GM19351 (cell line): ENCODE data around the gene SCT.

Experiments used
- ATAC-seq: cut with Tn5 transposase; IDR thresholded peaks from one replicate; pipeline ENCODE4 v1.9.1; 2021; ENCODE audit warnings: mild to moderate bottlenecking, moderate library complexity; ENCODE audit not compliant: unreplicated experiment

The SCT gene

DNA sequence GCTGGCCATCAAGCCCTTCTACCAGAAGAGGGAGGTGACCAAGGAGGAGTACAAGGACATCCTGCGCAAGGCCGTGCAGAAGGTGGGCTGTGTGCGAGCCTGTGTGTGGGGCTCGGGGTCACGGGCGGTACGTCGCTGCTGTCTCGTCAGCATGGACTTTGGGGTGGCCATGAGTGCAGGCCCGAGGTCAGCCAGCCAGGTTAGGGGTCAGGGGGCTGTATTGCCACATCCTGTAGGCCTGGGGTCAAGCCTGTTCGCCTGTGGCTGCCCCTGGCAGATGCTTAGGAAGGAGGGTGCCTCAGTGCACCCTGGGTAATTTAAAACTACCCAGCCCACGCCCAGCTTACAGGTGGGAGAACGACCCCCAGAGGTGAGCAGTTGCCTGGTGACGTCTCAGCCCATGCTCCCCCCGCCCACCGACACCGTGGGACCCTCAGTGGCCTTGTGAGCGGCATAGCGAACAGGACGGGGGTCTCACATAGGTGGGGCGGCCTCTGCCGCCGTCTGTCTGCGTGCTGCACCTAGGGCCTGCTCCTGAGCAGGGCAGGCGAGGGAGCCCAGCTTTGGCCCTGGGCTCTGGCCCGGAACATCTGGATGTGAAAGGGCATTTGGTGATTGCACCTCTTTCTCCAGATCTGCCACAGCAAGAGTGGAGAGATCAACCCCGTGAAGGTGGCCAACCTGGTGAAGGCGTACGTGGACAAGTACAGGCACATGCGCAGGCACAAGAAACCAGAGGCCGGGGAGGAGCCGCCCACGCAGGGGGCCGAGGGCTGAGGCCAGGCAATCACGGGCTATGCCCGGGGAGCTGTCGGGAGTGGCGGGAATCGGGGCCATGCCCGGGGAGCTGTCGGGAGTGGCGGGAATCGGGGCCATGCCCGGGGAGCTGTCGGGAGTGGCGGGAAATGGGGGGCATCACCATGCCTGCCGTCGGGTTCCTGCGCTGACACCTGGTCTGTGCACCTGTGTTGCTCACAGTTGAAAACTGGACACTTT is 15.7 kb downstream of the SCT start:
- no peak for ATAC-seq

DNA sequence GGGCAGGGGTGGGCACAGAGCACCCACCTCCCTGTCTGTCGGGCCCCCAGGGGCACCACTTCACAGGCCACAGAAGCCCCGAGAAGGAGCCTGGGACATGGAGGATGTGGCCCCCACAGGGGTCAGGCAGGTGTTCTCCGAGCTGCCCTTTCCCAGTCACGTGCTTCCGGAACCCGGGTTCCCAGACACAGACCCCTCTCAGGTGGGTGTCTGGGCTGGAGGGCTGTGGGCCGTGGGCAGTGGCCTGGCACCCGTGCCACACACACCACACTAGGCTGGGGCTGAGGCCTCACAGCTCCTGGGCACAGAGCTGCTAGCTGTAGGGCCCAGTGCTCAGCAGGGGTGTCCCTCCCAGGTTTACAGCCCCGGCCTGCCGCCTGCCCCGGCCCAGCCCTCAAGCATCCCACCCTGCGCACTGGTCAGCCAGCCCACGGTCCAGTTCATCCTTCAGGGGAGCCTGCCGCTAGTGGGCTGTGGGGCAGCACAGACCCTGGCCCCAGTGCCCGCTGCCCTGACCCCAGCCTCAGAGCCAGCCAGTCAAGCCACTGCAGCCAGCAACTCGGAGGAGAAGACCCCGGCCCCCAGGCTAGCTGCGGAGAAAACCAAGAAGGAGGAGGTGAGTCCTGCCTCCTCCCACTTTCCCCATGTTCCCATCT is 16.7 kb downstream of the SCT start:
- no peak for ATAC-seq

DNA sequence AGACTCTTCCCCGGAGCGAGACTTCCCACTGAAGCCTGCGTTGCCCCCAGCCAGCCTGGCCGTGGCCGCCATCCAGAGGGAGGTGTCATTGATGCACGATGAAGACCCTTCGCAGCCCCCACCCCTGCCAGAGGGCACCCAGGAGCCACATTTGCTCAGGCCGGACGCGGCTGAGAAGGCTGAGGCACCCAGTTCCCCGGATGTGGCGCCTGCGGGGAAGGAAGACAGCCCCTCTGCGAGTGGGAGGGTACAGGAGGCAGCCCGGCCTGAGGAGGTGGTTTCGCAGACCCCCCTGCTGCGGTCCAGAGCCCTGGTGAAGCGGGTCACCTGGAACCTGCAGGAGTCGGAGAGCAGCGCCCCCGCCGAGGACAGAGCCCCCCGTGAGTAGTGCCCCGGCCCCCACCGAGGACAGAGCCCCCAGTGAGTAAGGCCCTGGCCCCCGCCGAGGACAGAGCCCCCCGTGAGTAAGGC is 17.6 kb downstream of the SCT start:
- no peak for ATAC-seq

DNA sequence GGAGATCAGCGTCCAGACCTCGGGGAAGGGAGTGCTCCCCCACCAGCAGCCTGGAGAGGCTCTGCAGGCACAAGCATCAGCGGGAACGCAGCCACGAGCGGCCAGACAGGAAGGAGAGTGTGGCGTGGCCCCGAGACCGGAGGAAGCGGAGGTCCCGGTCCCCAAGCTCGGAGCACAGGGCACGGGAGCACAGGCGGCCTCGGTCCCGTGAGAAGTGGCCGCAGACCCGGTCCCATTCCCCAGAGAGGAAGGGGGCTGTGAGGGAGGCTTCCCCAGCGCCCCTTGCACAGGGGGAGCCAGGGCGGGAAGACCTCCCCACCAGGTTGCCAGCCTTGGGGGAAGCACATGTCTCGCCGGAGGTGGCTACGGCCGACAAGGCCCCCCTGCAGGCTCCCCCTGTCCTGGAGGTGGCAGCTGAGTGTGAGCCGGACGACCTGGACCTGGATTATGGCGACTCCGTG is 18.2 kb downstream of the SCT start:
- ATAC-seq = no peak

DNA sequence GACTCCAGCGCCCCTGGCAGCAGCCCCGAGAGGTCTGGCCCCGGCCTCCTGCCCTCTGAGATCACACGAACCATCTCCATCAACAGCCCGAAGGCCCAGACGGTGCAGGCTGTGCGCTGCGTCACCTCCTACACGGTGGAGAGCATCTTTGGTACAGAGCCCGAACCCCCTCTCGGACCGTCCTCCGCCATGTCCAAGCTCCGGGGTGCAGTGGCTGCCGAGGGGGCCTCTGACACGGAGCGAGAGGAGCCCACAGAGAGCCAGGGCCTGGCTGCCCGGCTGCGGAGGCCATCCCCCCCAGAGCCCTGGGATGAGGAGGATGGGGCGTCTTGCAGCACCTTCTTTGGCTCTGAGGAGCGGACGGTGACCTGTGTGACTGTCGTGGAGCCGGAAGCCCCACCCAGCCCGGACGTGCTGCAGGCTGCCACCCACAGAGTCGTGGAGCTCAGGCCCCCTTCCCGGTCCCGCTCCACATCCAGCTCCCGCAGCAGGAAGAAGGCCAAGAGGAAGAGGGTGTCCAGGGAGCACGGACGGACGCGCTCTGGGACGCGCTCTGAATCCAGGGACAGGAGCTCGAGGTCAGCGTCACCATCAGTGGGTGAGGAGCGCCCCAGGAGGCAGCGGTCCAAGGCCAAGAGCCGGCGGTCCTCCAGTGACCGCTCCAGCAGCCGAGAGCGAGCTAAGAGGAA is 18.9 kb downstream of the SCT start:
- no peak for ATAC-seq

DNA sequence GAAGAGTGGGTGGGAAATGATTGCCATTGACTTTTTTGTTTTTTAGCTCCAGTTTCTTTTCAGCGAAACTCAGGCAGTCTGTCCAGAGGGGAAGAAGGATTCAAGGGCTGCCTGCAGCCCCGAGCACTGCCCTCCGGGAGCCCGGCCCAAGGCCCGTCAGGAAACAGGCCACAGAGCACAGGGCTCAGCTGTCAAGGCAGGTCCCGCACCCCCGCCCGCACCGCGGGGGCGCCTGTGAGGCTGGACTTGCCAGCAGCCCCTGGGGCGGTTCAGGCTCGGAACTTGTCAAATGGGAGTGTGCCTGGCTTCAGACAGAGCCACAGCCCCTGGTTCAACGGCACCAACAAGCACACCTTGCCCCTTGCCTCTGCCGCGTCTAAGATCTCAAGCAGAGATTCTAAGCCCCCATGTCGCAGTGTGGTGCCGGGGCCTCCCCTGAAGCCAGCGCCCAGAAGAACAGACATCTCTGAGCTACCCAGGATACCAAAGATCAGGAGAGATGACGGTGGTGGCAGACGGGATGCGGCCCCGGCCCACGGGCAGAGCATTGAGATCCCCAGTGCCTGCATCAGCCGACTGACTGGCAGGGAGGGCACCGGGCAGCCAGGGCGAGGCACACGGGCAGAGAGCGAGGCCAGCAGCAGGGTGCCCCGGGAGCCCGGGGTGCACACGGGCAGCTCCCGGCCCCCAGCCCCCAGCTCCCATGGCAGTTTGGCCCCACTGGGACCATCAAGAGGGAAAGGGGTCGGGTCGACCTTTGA is 19.8 kb downstream of the SCT start:
- no peak for ATAC-seq

DNA sequence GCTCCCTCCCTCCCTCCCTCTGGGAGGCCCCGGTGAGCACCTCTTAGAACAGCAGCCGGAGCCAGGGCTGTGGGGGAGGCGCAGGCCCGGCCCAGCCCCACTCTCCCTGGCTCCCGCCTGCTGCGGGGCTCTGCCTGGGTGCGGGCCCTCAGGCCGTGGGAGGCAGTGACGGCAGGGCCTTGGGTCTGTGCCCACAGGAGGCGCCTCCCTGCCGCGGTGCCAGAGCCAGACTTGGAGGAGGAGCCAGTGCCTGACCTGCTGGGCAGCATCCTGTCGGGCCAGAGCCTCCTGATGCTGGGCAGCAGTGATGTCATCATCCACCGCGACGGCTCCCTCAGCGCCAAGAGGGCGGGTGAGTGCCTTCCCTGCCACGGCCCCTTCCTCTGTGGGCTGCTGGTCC is 20.7 kb downstream of the SCT start:
- no peak for ATAC-seq

DNA sequence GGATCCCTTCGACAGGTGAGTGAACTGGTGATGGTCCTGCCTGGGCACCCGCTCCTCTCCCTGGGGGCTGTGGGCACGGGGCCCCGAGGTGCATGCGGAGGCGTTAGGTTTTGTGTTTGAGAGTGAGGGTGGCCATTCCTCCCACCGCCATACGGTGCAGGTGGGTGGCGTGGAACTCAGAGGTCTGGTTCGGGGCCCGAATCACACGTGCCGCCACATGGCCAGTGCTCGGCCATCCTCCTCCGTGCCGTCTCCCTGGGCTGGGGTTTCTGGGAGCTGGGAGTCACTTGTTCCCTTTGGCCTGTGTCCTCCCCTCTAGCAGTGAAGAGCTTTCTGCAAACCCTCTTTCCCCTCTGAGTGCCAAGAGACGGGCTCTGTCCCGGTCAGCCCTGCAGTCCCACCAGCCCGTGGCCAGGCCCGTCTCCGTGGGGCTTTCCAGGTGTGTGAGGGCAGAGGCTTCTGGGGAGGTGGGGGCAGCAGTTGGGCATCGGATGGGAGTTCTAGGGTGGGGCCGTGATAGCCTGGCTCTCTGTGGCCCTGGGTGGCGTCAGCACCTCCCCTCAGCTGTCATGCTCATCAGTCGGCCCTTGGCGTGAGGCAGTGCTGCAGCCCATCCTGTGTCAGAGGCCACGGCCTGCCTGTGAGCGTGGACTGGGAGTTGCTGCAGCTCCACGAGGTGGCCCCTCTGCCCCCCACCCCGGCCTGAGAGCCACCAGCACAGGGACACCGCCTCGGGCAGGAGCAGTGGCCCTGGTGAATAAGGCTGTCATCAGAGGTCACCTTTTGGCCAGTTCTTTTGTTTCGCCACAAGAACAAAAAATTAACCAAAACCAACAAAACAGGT is 21.5 kb downstream of the SCT start:
- ATAC-seq = no peak

DNA sequence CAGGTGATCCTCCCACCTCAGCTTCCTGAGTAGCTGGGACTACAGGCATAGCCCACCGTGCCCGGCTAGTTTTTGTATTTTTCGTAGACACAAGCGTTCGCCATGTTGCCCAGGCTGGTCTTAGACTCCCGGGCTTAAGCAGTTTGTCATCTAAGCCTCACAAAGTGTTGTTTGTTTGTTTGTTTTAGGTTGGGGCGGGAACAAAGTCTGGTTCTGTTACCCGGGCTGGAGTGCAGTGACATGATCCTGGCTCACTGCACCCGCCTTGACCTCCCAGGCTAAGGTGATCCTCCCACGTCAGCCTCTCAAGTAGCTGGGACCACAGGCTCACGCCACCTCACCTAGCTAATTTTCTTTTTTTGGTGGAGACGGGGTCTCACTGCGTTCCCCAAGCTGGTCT is 23.8 kb downstream of the SCT start:
- ATAC-seq = no peak

DNA sequence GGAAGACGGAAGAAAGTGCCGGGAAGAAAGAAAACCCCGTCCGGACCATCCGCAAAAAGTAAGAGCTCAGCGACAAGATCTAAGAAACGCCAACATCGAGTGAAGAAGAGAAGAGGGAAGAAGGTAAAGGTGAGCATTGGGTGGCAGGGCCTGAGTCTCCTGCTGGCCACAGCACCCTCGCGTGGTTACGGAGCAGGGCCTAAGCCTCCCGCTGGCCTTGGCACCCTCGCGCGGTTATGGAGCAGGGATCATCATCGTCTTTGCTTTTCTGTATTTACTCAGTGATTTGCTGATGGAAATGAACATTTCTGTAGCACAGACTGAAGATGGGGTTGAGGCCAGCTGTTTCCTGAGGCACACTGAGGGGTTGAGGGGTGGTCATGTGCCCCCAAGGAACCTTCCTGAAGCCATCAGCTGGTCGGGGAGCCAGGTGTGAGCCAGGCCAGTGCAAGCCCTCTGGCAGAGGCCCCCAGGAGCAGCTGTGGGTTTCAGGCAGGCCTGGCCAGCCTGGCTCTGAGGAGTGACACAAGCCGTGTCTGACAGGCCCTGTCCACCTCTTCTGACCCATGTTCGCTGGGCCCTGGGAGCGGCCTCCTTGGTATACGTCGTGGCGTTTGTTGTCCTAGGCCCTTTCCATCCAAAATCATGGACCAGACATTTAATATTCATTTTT is 25.3 kb downstream of the SCT start:
- ATAC-seq = no peak

DNA sequence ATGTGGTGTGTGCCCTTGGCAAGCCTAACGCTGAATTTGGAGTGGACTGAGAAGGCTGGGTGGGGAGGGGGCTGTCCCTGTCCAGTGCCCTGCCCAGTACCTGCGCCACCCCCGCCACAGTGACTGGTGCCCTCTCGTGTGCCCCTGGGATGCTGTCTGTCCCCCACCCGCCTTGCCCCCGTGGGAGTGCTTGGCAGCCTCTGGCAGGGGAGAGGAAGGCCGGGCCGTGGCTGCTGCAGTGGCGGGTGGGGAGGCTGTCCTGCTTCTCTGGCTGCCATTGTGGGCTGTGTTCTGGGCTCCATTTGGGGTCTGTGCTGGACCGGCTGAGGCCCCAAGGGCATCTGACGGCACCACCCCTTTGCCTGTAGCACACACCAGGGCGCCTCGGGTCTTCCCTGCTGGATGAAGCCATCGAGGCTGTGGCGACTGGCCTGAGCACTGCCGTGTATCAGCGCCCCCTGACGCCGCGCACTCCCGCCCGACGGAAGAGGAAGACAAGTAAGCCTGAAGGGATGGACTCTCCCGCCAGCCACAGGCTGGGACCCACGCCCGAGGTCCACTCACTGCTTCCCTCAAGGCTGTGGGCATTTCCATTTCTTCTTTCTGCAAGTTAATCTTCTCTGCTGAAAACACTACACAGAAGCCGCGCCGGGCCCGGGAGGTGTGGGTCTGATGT is 28.8 kb downstream of the SCT start:
- ATAC-seq = no peak

DNA sequence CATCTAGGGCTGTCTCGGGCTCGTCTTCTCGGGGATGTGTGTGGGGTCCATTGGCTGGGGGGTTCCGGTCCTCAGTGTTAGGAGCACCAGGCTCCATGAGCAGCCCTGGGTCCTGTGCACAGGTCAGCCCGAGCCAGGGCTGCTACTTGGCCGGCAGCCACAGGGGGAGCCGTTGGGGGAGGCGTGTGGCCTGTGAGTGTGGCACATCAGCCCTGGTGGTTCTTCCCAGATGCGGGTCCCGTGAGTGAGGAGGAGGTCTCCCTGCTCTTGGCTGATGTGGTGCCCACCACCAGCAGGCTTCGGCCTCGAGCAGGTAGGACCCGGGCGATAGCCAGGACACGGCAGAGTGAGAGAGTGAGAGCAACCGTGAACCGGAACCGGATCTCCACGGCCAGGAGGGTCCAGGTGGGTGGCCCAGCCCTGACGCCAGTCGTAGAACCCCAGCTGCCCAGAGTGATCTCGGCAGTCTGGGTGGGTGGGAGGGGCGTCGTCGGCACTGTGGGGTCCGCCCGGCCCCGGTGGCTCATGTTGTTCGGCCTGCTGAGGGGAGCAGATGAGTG is 29.7 kb downstream of the SCT start:
- no peak for ATAC-seq

DNA sequence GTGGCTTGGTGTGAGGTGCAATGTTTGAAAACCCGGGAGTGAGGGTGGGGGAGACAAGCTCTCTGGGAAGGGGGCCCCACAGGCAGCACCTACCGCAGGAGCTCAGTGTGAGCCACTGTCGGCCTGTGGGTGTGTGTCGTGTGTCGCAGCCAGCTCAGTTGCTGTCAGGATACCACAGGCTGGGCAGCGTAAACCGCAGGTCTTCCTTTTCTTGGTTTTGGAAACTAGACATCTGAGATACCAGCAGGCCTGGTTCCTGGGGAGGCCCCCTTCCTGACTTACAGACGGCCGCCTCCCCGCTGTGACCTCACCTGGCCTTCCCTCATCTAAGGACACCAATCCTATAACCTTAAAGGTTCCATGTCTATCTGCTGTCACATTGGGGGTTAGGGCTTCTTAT is 30.6 kb downstream of the SCT start:
- ATAC-seq = no peak

DNA sequence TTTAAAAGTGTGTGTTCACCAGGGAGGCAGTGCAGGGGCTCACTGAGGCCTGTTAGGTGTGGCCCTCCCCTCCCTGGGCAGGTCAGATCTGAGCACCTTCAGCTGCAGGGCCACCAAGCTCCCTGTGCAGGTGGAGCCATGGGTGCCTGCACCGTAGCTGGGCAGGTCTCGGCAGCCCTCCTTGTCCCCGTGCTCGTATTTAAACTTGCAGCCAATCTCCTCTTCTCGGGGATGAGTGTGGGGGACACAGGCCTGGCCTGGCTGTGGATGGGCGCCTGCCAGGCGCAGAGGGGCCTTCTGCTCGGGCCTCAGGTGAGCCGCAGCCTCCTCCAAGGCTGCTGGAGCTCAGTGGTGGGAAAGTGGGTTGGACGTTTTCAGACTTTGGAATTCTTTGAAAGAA is 31.6 kb downstream of the SCT start:
- no peak for ATAC-seq

DNA sequence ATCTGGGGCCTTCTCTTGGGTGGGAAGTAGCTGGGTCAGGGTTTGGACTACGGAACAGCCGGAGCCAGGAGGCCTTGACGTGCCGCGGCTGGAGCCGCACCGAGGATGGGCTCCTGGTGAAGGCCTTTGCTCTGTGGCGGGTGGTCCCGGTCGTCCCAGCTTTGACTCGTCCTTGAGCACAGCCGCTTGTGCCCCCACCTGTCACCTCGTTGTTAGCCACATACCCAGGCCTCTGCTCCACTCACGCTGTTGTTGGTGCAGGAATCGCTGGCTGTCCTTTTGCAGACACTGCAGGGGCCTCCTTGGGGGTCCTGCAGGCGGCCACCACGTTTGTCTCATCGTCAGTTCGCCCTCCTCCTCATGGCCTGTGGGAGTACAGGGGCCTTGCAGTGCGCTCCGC is 33.6 kb downstream of the SCT start:
- ATAC-seq = no peak

DNA sequence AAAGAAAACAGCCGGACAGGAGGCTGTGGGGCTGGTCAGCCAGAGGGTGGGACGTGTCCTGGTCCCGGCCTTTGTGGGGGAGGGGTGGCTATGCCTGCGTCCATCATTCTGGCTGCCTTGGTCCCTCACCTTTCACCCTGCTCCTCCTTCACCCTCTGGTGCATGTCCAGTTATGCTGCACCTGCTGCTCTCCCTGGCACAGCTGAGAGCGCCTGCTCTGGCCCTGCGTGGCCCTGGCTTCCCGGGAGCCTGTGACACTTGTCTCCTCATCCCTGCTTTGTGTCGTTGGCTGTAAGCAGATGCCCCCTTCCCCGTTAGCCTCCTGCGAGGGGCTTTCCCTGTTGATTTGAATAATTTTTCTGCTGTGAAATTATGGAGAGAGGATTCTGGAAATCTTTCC is 34.1 kb downstream of the SCT start:
- ATAC-seq = no peak

DNA sequence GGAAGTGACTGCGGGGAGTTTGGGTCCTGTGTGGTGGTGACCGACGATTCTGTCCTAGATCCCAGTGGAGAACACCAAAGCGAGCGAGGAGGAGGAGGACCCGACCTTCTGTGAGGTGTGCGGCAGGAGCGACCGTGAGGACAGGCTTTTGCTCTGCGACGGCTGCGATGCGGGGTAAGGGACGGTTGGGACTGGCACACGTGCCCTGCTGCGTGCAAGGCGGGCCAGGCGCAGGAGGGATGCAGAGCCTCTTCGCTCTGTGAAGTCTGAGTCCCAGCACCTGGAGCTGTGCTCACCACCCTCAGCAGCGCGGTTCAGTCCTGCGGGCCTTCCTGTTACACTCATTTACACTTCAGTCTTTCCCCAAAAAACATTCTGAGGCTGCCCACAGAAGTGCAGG is 34.5 kb downstream of the SCT start:
- ATAC-seq = no peak

DNA sequence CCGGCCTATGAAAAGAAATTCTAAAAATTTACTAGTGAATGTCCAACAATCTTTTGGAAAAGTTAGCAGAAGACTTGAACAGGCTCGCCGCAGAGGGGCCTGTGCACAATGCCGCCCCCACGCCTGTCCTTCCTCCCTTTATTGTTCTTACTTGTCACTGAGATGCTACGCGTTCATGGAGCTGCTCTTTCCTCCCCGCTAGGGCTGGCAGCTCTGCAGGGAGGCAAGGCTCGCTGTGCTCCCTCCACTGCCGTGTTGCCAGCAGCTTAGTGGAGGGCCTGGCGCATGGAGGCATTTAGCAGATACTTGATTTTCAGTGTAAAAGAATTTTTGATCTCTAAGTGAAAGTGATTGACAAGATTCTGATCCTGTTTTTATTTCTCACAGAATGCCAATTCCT is 36.0 kb downstream of the SCT start:
- ATAC-seq = no peak
